SK-N-SH treated with all-trans-retinoic acid at 6 μM for 48 hours (cell line): Measurements from ENCODE around the gene TLX1.

Experiments
- ATAC-seq: fragments of 200-7000 bp; cut with Tn5 transposase; 3 replicates; pipeline ENCODE4 v1.9.1; 2020; ENCODE audit warnings: mild to moderate bottlenecking, moderate library complexity
- ARNTL ChIP-seq: fragments of 450-650 bp; formaldehyde crosslinking; IDR thresholded peaks from 2 replicates; pipeline ENCODE4 v1.5.0; 2020; ENCODE audit warnings: low read depth, mild to moderate bottlenecking, moderate library complexity, borderline replicate concordance
- BACH2 ChIP-seq: fragments of 250-450 bp; sonication (Bioruptor Pico); IDR thresholded peaks from 2 replicates; pipeline ENCODE4 v1.9.0; 2021; ENCODE audit warnings: mild to moderate bottlenecking, borderline replicate concordance
- CSDC2 ChIP-seq: fragments of 250-450 bp; sonication (Bioruptor Pico); IDR thresholded peaks from 2 replicates; pipeline ENCODE4 v1.5.0; 2020; ENCODE audit warnings: mild to moderate bottlenecking, moderate library complexity
- ESRRG ChIP-seq: fragments of 250-450 bp; sonication (Bioruptor Pico); IDR thresholded peaks from 2 replicates; pipeline ENCODE4 v1.6.1; 2021; ENCODE audit warnings: mild to moderate bottlenecking
- GLIS3 ChIP-seq: fragments of 250-450 bp; sonication (Bioruptor Pico); IDR thresholded peaks from 2 replicates; pipeline ENCODE4 v1.5.0; 2020; ENCODE audit warnings: mild to moderate bottlenecking, moderate library complexity
- OSR1 ChIP-seq: fragments of 250-450 bp; sonication (Bioruptor Pico); IDR thresholded peaks from 2 replicates; pipeline ENCODE4 v1.8.0; 2022; ENCODE audit warnings: moderate library complexity, mild to moderate bottlenecking, inconsistent platforms
- RARB ChIP-seq: fragments of 250-450 bp; sonication (Bioruptor Pico); IDR thresholded peaks from 2 replicates; pipeline ENCODE4 v1.8.0; 2021; ENCODE audit warnings: mild to moderate bottlenecking, moderate library complexity
- TOX ChIP-seq: fragments of 250-450 bp; sonication (Bioruptor Pico); IDR thresholded peaks from 2 replicates; pipeline ENCODE4 v1.8.0; 2021; ENCODE audit warnings: mild to moderate bottlenecking, moderate library complexity, borderline replicate concordance
- ZFP3 ChIP-seq: fragments of 250-450 bp; sonication (Bioruptor Pico); IDR thresholded peaks from 2 replicates; pipeline ENCODE4 v1.5.0; 2020; ENCODE audit warnings: mild to moderate bottlenecking, moderate library complexity
- ZFP30 ChIP-seq: fragments of 450-650 bp; formaldehyde crosslinking; IDR thresholded peaks from 2 replicates; pipeline ENCODE4 v1.5.0; 2022; ENCODE audit warnings: mild to moderate bottlenecking, moderate library complexity
- ZNF565 ChIP-seq: fragments of 450-650 bp; formaldehyde crosslinking; conservative IDR thresholded peaks from 2 replicates; pipeline ENCODE4 v1.5.0; 2020; ENCODE audit warnings: low read depth, mild to moderate bottlenecking, moderate library complexity
- ZNF70 ChIP-seq: fragments of 450-650 bp; formaldehyde crosslinking; IDR thresholded peaks from 2 replicates; pipeline ENCODE4 v1.5.0; 2020; ENCODE audit warnings: mild to moderate bottlenecking, moderate library complexity
- ZNF8 ChIP-seq: fragments of 450-650 bp; formaldehyde crosslinking; IDR thresholded peaks from 2 replicates; pipeline ENCODE4 v1.5.0; 2020; ENCODE audit warnings: mild to moderate bottlenecking, moderate library complexity
- TF ChIP-seq, protein P1 (sequence below): fragments of 250-450 bp; sonication (Bioruptor Pico); IDR thresholded peaks from 2 replicates; pipeline ENCODE4 v1.5.1; 2021; ENCODE audit warnings: mild to moderate bottlenecking, moderate library complexity
- TF ChIP-seq, protein P2 (sequence below): fragments of 250-450 bp; sonication (Bioruptor Pico); IDR thresholded peaks from 2 replicates; pipeline ENCODE4 v1.5.0; 2020; ENCODE audit warnings: mild to moderate bottlenecking, moderate library complexity
- TF ChIP-seq, protein P3 (sequence below): fragments of 250-450 bp; sonication (Bioruptor Pico); IDR thresholded peaks from 2 replicates; pipeline ENCODE4 v1.8.0; 2020; ENCODE audit warnings: mild to moderate bottlenecking, moderate library complexity, borderline replicate concordance
- TF ChIP-seq, protein P4 (sequence below): fragments of 250-450 bp; sonication (Bioruptor Pico); IDR thresholded peaks from 2 replicates; pipeline ENCODE4 v1.5.1; 2020; ENCODE audit warnings: low read depth, mild to moderate bottlenecking, moderate library complexity
- TF ChIP-seq, protein P5 (sequence below): fragments of 250-450 bp; sonication (Bioruptor Pico); IDR thresholded peaks from 2 replicates; pipeline ENCODE4 v1.8.0; 2021; ENCODE audit warnings: low read depth, mild to moderate bottlenecking, moderate library complexity, borderline replicate concordance

TLX1 gene

DNA sequence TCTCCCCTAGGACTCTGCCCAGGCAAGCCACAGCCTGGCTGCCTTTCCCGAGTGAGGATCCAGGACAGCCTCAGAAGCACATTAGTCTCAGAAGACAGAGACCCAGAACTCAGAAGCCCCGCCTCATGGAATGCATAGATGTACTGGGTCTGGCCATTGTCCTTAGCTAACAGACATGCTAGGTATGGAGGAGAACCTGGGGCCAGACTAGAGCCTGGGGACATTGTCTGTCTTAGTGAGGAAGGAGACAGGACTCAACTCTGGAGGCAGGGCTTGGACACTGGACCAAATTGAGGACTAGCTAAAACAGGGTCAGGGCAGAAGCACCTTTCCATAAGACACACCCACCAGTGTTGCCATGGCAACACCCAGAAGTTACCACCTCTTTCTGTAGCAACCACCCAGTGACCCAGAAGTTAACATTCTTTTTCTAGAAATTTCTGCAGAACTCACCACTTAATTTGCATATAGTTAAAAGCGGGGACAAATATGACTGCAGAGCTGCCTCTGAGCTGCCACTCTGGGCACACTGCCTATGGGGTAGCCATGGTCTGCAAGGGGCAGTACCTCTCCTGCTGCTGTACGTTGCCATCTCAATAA is 27.5 kb downstream of the TLX1 start:
- no peak for ATAC-seq
- TF ChIP-seq ZFP30 (no peak), ESRRG (no peak), CSDC2 (CRISPR knock-in tag) (no peak), GLIS3 (no peak), RARB (CRISPR knock-in tag) (no peak), ZNF565 (CRISPR knock-in tag) (no peak), ZFP3 (CRISPR knock-in tag) (no peak)
- TF ChIP-seq, protein P1, sequence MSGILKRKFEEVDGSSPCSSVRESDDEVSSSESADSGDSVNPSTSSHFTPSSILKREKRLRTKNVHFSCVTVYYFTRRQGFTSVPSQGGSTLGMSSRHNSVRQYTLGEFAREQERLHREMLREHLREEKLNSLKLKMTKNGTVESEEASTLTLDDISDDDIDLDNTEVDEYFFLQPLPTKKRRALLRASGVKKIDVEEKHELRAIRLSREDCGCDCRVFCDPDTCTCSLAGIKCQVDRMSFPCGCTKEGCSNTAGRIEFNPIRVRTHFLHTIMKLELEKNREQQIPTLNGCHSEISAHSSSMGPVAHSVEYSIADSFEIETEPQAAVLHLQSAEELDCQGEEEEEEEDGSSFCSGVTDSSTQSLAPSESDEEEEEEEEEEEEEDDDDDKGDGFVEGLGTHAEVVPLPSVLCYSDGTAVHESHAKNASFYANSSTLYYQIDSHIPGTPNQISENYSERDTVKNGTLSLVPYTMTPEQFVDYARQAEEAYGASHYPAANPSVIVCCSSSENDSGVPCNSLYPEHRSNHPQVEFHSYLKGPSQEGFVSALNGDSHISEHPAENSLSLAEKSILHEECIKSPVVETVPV (CRISPR knock-in tag), result no peak
- TF ChIP-seq, protein P2, sequence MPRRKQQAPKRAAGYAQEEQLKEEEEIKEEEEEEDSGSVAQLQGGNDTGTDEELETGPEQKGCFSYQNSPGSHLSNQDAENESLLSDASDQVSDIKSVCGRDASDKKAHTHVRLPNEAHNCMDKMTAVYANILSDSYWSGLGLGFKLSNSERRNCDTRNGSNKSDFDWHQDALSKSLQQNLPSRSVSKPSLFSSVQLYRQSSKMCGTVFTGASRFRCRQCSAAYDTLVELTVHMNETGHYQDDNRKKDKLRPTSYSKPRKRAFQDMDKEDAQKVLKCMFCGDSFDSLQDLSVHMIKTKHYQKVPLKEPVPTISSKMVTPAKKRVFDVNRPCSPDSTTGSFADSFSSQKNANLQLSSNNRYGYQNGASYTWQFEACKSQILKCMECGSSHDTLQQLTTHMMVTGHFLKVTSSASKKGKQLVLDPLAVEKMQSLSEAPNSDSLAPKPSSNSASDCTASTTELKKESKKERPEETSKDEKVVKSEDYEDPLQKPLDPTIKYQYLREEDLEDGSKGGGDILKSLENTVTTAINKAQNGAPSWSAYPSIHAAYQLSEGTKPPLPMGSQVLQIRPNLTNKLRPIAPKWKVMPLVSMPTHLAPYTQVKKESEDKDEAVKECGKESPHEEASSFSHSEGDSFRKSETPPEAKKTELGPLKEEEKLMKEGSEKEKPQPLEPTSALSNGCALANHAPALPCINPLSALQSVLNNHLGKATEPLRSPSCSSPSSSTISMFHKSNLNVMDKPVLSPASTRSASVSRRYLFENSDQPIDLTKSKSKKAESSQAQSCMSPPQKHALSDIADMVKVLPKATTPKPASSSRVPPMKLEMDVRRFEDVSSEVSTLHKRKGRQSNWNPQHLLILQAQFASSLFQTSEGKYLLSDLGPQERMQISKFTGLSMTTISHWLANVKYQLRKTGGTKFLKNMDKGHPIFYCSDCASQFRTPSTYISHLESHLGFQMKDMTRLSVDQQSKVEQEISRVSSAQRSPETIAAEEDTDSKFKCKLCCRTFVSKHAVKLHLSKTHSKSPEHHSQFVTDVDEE (CRISPR knock-in tag), result no peak
- TF ChIP-seq, protein P3, sequence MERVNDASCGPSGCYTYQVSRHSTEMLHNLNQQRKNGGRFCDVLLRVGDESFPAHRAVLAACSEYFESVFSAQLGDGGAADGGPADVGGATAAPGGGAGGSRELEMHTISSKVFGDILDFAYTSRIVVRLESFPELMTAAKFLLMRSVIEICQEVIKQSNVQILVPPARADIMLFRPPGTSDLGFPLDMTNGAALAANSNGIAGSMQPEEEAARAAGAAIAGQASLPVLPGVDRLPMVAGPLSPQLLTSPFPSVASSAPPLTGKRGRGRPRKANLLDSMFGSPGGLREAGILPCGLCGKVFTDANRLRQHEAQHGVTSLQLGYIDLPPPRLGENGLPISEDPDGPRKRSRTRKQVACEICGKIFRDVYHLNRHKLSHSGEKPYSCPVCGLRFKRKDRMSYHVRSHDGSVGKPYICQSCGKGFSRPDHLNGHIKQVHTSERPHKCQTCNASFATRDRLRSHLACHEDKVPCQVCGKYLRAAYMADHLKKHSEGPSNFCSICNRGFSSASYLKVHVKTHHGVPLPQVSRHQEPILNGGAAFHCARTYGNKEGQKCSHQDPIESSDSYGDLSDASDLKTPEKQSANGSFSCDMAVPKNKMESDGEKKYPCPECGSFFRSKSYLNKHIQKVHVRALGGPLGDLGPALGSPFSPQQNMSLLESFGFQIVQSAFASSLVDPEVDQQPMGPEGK, result no peak
- TF ChIP-seq, protein P4, sequence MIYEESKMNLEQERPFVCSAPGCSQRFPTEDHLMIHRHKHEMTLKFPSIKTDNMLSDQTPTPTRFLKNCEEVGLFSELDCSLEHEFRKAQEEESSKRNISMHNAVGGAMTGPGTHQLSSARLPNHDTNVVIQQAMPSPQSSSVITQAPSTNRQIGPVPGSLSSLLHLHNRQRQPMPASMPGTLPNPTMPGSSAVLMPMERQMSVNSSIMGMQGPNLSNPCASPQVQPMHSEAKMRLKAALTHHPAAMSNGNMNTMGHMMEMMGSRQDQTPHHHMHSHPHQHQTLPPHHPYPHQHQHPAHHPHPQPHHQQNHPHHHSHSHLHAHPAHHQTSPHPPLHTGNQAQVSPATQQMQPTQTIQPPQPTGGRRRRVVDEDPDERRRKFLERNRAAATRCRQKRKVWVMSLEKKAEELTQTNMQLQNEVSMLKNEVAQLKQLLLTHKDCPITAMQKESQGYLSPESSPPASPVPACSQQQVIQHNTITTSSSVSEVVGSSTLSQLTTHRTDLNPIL (CRISPR knock-in tag), result no peak
- TF ChIP-seq, all 23 proteins: peak for 0

DNA sequence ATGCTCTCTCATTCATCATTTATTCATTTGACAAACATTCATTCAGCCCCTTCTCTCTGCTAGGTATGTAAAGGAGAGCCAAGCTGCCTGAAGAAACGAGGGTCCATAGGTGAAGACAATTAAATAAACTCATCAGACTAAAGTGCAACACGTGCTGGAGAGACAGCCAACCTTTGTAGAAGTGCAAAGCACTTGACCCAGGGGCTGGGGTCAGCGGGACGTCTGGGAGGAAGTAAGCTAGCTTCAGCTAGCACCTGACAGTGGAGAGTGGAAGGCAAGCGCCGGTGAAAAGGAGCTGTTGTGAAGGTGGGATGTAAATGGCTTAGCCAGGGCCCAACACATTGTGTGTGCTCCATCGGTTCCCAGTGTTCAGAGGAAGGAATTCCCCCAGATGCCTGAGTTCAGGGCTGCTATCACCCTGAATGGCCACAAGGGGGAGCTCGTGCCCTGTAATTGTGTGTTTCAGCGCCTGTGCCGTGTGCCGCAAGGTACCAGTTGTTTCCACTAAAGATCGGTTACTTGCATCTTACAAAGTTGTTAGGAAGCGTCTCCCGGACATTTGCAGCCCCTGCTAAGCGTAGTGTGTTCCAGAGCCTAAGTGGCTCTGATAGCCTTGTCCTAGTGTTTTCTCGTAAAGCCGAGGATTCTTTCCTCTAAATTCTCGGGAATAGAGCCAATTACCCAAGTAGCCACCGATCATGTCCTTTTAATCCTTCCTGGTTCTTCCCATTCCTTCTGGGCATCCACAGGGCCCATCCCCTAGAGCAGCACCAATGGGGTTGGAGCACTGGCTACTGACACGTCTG is 30.6 kb downstream of the TLX1 start:
- TF ChIP-seq GLIS3, result no peak
- TF ChIP-seq, protein P4 (CRISPR knock-in tag), result no peak
- no peak for TF ChIP-seq ZNF8
- no peak for TF ChIP-seq RARB (CRISPR knock-in tag)
- TF ChIP-seq TOX (CRISPR knock-in tag), result no peak
- no peak for TF ChIP-seq ZFP30
- TF ChIP-seq, protein P5, sequence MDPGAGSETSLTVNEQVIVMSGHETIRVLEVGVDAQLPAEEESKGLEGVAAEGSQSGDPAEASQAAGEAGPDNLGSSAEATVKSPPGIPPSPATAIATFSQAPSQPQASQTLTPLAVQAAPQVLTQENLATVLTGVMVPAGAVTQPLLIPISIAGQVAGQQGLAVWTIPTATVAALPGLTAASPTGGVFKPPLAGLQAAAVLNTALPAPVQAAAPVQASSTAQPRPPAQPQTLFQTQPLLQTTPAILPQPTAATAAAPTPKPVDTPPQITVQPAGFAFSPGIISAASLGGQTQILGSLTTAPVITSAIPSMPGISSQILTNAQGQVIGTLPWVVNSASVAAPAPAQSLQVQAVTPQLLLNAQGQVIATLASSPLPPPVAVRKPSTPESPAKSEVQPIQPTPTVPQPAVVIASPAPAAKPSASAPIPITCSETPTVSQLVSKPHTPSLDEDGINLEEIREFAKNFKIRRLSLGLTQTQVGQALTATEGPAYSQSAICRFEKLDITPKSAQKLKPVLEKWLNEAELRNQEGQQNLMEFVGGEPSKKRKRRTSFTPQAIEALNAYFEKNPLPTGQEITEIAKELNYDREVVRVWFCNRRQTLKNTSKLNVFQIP (CRISPR knock-in tag), result no peak
- TF ChIP-seq OSR1, result no peak
- TF ChIP-seq ARNTL (CRISPR knock-in tag), result no peak
- TF ChIP-seq, protein P3, result no peak
- no peak for TF ChIP-seq ZNF70 (CRISPR knock-in tag)
- no peak for TF ChIP-seq BACH2
- ATAC-seq, result peak; percentile 96
